MM.1S (cell line): ENCODE results near the gene WDFY4.

Experiments
- DNase-seq: peaks from one replicate; pipeline ENCODE4 v3.0.0-alpha.2; 2015
- H2AFZ ChIP-seq: fragments of 300-600 bp; sonication (generic); 2 replicates; pipeline ENCODE4 v1.6.0; 2016; ENCODE audit warnings: antibody characterized with exemption, low read length
- H3F3A ChIP-seq: fragments of 300-600 bp; sonication (generic); 2 replicates; pipeline ENCODE4 v1.6.1; 2016; ENCODE audit warnings: mild to moderate bottlenecking, antibody characterized with exemption, low read length, moderate library complexity, mixed read lengths; ENCODE audit not compliant: insufficient read depth
- H3K27ac ChIP-seq: fragments of 300-600 bp; sonication (generic); 2 replicates; pipeline ENCODE4 v1.5.1; 2016; ENCODE audit warnings: mild to moderate bottlenecking, low read length
- H3K27me3 ChIP-seq: fragments of 300-600 bp; sonication (generic); replicated peaks from 2 replicates; pipeline ENCODE4 v1.6.0; 2016; ENCODE audit warnings: low read length; ENCODE audit not compliant: insufficient read depth
- H3K36me3 ChIP-seq: fragments of 300-600 bp; sonication (generic); replicated peaks from 2 replicates; pipeline ENCODE4 v1.6.1; 2016; ENCODE audit warnings: mild to moderate bottlenecking, low read length, mixed read lengths; ENCODE audit not compliant: insufficient read depth
- H3K4me1 ChIP-seq: fragments of 300-600 bp; sonication (generic); 2 replicates; pipeline ENCODE4 v1.6.1; 2016; ENCODE audit warnings: low read length, mixed read lengths
- H3K4me2 ChIP-seq: fragments of 300-600 bp; sonication (generic); 2 replicates; pipeline ENCODE4 v1.6.0; 2016; ENCODE audit warnings: low read depth, low read length
- H3K4me3 ChIP-seq: fragments of 300-600 bp; sonication (generic); 2 replicates; pipeline ENCODE4 v1.5.1; 2016; ENCODE audit warnings: low read length, mixed read lengths
- H3K79me2 ChIP-seq: fragments of 300-600 bp; sonication (generic); 2 replicates; pipeline ENCODE4 v1.6.1; 2016; ENCODE audit warnings: mixed run types, low read length, mixed read lengths
- H3K9ac ChIP-seq: fragments of 300-600 bp; sonication (generic); 2 replicates; pipeline ENCODE4 v1.6.1; 2016; ENCODE audit warnings: low read length, mixed read lengths
- H3K9me2 ChIP-seq: fragments of 300-600 bp; sonication (generic); replicated peaks from 2 replicates; pipeline ENCODE4 v1.6.1; 2016; ENCODE audit warnings: mild to moderate bottlenecking, low read length, mixed read lengths; ENCODE audit not compliant: insufficient read depth
- H3K9me3 ChIP-seq: fragments of 300-600 bp; sonication (generic); replicated peaks from 2 replicates; pipeline ENCODE4 v1.6.1; 2016; ENCODE audit warnings: mild to moderate bottlenecking, low read length, mixed read lengths; ENCODE audit not compliant: insufficient read depth
- H4K20me1 ChIP-seq: fragments of 300-600 bp; sonication (generic); 2 replicates; pipeline ENCODE4 v1.6.1; 2016; ENCODE audit warnings: mild to moderate bottlenecking, low read length, moderate library complexity, mixed read lengths; ENCODE audit not compliant: insufficient read depth
- EZH2 ChIP-seq: fragments of 300-600 bp; sonication (generic); optimal IDR thresholded peaks from 2 replicates; pipeline ENCODE3; 2017; ENCODE audit warnings: low read depth, mild to moderate bottlenecking, antibody characterized with exemption, low read length, mixed read lengths
- EZH2phosphoT487 ChIP-seq: fragments of 300-600 bp; sonication (generic); IDR thresholded peaks from 2 replicates; pipeline ENCODE4 v1.6.1; 2018; ENCODE audit warnings: antibody characterized with exemption, low read length
- TF ChIP-seq, protein P1 (sequence below): fragments of 300-600 bp; sonication (generic); IDR thresholded peaks from 2 replicates; pipeline ENCODE4 v1.5.1; 2016; ENCODE audit warnings: antibody characterized with exemption, low read length, mixed read lengths

The WDFY4 gene

DNA sequence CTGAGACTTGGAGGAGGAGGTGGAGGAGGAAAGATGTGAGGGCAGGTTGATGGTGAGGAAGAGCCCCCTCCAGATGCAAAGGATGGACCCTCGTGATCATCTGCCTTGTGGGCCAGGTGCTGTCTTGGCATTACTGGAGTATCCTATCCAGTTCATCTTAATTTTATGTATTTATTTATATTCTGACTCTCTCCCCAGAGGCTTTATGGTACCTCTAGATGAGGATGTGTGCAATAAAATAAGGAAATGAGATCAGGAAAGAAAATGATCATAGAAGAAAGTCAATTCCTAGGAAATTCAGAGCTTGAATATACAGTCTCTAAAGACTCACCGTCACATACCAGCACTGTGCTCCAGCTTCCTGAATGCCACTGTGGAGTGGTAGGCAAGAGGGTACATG lies 160.8 kb downstream of the WDFY4 start:
- H3K27me3 ChIP-seq = no peaks in the 10 kb centered on the region

DNA sequence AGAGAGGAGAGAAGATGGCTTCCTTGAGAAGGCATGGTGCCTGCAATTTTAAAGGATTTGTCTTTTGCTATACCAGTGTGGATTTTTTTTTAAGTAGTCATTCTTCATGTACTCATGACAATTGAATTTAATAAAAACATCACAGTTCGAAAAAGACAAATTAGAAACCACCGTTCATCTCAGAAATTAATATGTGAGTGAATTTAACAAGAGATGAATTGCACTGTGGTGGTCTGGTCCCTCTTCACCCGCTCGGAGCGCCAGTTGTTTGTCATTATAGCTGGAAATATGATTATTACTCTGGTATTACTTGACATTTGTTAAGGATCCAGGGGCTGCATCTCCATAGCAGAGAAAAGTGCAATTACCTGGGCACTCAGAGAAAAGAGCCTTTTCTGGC lies 163.0 kb downstream of the WDFY4 start:
- no peak overlapping the region for H3K4me2 ChIP-seq
- no peaks in the 10 kb centered on the region for H3K9me2 ChIP-seq
- no peak overlapping the region for H3K9ac ChIP-seq
- no peak overlapping the region for H3K27ac ChIP-seq
- no peak overlapping the region for H3K4me3 ChIP-seq
- H3K27me3 ChIP-seq = no peaks in the 10 kb centered on the region
- no peak overlapping the region for H2AFZ ChIP-seq
- TF ChIP-seq EZH2 (no peak), EZH2phosphoT487 (no peak)
- TF ChIP-seq, protein P1, sequence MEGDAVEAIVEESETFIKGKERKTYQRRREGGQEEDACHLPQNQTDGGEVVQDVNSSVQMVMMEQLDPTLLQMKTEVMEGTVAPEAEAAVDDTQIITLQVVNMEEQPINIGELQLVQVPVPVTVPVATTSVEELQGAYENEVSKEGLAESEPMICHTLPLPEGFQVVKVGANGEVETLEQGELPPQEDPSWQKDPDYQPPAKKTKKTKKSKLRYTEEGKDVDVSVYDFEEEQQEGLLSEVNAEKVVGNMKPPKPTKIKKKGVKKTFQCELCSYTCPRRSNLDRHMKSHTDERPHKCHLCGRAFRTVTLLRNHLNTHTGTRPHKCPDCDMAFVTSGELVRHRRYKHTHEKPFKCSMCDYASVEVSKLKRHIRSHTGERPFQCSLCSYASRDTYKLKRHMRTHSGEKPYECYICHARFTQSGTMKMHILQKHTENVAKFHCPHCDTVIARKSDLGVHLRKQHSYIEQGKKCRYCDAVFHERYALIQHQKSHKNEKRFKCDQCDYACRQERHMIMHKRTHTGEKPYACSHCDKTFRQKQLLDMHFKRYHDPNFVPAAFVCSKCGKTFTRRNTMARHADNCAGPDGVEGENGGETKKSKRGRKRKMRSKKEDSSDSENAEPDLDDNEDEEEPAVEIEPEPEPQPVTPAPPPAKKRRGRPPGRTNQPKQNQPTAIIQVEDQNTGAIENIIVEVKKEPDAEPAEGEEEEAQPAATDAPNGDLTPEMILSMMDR = no peak
- no peaks in the 10 kb centered on the region for H3K9me3 ChIP-seq
- no peaks in the 10 kb centered on the region for H3K36me3 ChIP-seq
- no peak for DNase-seq
- no peaks in the 10 kb centered on the region for H3K79me2 ChIP-seq
- no peaks in the 10 kb centered on the region for H3K4me1 ChIP-seq
- no peaks in the 10 kb centered on the region for H3F3A ChIP-seq
- no peaks in the 10 kb centered on the region for H4K20me1 ChIP-seq

More for the DNA sequence above, 160.8 kb downstream of the WDFY4 start:
- Histone ChIP-seq H3K4me1 (no peaks in the 10 kb centered on the region), H3K9me3 (no peaks in the 10 kb centered on the region), H4K20me1 (no peaks in the 10 kb centered on the region), H3K9ac (no peak overlapping the region), H2AFZ (no peak overlapping the region), H3K9me2 (no peaks in the 10 kb centered on the region), H3F3A (no peaks in the 10 kb centered on the region), H3K27ac (no peak overlapping the region), H3K4me2 (no peak overlapping the region), H3K79me2 (no peaks in the 10 kb centered on the region), H3K4me3 (no peak overlapping the region), H3K36me3 (no peaks in the 10 kb centered on the region)
- TF ChIP-seq EZH2phosphoT487 (no peak), EZH2 (no peak)
- TF ChIP-seq, protein P1 = no peak
- no peak for DNase-seq

DNA sequence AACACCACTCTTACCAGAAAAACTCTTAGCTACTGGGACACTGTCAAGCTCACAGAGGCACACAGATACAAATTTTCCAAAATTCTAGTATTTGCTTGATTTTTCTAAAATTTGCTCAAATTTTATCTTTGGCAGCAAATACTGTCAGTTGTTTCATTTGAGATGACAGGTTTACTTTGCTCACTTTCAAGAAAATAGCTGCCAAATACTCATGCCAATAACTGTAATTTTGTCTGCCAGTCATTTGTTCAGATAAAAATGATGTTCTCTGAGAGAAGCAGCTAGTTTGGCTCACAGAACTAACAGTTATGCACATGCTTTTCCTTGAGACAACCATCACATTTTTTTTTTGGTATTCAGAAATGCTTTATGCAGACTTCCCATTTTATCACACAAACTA lies 172.2 kb downstream of the WDFY4 start:
- no peak overlapping the region for H3K27ac ChIP-seq
- H4K20me1 ChIP-seq = no peaks in the 10 kb centered on the region
- DNase-seq = no peak
- no peak overlapping the region for H3K4me3 ChIP-seq
- H3K9ac ChIP-seq = no peak overlapping the region
- H3K79me2 ChIP-seq = no peaks in the 10 kb centered on the region
- H2AFZ ChIP-seq = no peak overlapping the region
- no peaks in the 10 kb centered on the region for H3K9me2 ChIP-seq
- H3F3A ChIP-seq = no peaks in the 10 kb centered on the region
- H3K27me3 ChIP-seq = no peaks in the 10 kb centered on the region
- H3K36me3 ChIP-seq = no peaks in the 10 kb centered on the region
- H3K4me2 ChIP-seq = no peak overlapping the region
- TF ChIP-seq, protein P1 = no peak
- no peak for TF ChIP-seq EZH2phosphoT487
- TF ChIP-seq EZH2 = no peak
- H3K9me3 ChIP-seq = no peaks in the 10 kb centered on the region
- H3K4me1 ChIP-seq = no peaks in the 10 kb centered on the region

DNA sequence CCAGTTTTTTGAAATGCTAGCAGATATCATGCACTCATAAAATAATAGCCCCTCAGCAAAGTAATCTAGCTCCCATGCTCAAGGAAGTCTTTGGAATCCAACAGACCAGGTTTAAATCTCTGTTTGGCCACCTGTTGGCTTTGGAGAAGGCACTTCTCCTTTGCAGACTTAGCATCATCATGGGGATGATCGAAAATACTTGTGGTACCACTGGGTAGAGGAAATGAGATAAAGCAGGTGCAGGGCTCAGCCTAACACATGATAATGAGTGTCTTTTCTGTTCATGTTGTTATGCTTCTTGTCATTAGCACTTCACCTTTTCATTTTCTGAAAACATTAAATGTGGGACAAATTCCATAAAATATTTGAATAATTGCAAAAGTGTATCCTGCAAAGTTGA lies 187.6 kb downstream of the WDFY4 start:
- Histone ChIP-seq H3K27me3 (no peaks in the 10 kb centered on the region), H2AFZ (no peak overlapping the region), H3K27ac (no peak overlapping the region), H3F3A (no peaks in the 10 kb centered on the region), H3K4me1 (no peaks in the 10 kb centered on the region), H4K20me1 (no peaks in the 10 kb centered on the region), H3K4me3 (no peak overlapping the region), H3K79me2 (no peaks in the 10 kb centered on the region), H3K9ac (no peak overlapping the region), H3K9me3 (no peaks in the 10 kb centered on the region), H3K9me2 (no peaks in the 10 kb centered on the region), H3K36me3 (no peaks in the 10 kb centered on the region), H3K4me2 (no peak overlapping the region)
- TF ChIP-seq, protein P1 = no peak
- no peak for TF ChIP-seq EZH2phosphoT487
- TF ChIP-seq EZH2 = no peak
- DNase-seq = no peak
